SK-N-MC (cell line): ENCODE results near the gene CDH4.

Experiments
- DNase-seq: peaks from one replicate; pipeline ENCODE4 v3.0.0-alpha.2; 2011; ENCODE audit warnings: low read depth, low spot score
- H3K27ac ChIP-seq: fragments of 200-600 bp; sonication (generic); 2 replicates; pipeline ENCODE4 v1.5.1; 2016; ENCODE audit warnings: mixed run types
- H3K36me3 ChIP-seq: fragments of 200-600 bp; sonication (generic); 2 replicates; pipeline ENCODE4 v1.6.1; 2017; ENCODE audit warnings: antibody characterized with exemption, low read length, mixed read lengths; ENCODE audit not compliant: insufficient read depth
- H3K4me3 ChIP-seq: fragments of 200-600 bp; sonication (generic); 2 replicates; pipeline ENCODE4 v1.5.1; 2016
- H3K9ac ChIP-seq: fragments of 200-600 bp; sonication (generic); 2 replicates; pipeline ENCODE4 v1.8.0; 2017; ENCODE audit warnings: mixed run types, mixed read lengths; ENCODE audit not compliant: insufficient read length
- H3K9me3 ChIP-seq: fragments of 200-600 bp; sonication (generic); 2 replicates; pipeline ENCODE4 v1.6.1; 2017; ENCODE audit warnings: low read depth, mild to moderate bottlenecking, antibody characterized with exemption, low read length, moderate library complexity, mixed read lengths
- EZH2 ChIP-seq: fragments of 200-600 bp; sonication (generic); IDR thresholded peaks from one replicate; pipeline ENCODE4 v1.6.1; 2017; ENCODE audit warnings: antibody characterized with exemption
- FOXP2 ChIP-seq: optimal IDR thresholded peaks from 2 replicates; pipeline ENCODE3; 2011; ENCODE audit warnings: mild to moderate bottlenecking, moderate library complexity; ENCODE audit not compliant: insufficient read depth; ENCODE audit errors: extremely low read length, control extremely low read depth
- POLR2AphosphoS5 ChIP-seq: IDR thresholded peaks from 2 replicates; pipeline ENCODE4 v1.6.1; 2012; ENCODE audit warnings: mild to moderate bottlenecking, low read depth, low read length, borderline replicate concordance

Gene CDH4

GRCh38 chr20:61536671-61537070, 284.6 kb downstream of the CDH4 start:
- TF ChIP-seq FOXP2 (no peak), POLR2AphosphoS5 (no peak), EZH2 (no peak)
- Histone ChIP-seq H3K36me3 (no peaks in the 10 kb centered on the region), H3K9ac (no peak overlapping the region), H3K9me3 (no peaks in the 10 kb centered on the region), H3K27ac (no peak overlapping the region), H3K4me3 (no peak overlapping the region)
- no peak for DNase-seq

DNA sequence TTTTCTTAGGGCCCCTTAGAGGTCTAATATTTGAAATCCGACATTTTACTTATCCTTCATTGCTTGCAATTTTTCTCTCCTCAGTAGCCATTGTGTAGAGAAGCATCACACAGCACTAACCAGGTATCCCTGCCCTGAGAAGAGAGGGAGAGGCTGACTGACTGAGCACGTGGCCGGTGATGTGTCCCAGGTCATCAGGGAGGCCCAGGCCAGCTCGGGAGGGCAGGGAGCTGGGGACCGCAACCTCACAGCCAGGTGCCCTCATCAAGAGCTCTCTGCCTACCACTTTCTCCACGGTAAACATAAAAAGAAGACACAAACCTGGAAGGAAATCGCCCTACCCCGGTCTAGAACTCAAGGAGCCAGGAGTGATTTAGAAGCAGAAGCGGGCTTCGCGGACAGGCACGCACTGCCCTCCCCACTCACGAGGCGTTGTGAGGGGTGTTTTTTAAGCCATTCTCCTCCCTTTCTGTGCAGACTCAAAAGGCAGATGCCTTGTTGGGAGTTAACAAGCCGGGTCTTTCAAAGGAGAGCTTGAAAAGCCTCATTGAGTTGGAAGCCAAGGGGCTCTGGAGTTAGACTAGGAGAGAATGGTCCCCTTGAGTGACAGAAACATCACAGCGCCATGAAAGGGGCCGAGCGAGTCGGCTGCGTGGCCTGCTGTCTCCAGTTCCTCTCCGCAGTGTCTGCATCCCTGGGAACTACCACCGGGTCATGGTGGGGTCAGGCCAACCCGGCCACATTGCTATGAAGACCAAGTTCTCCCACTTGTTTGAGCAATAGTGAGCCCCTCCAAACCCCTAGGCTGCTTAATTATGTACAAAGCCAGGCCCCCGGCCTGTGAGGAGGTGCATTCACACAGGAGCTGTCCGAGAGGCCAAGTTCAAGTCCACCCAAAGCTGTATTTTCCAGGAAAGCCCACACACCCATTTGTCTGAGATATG, 285.4 kb downstream of the CDH4 start:
- no peak for DNase-seq
- H3K36me3 ChIP-seq: no peaks in the 10 kb centered on the region
- TF ChIP-seq EZH2 (no peak), FOXP2 (no peak), POLR2AphosphoS5 (no peak)

DNA sequence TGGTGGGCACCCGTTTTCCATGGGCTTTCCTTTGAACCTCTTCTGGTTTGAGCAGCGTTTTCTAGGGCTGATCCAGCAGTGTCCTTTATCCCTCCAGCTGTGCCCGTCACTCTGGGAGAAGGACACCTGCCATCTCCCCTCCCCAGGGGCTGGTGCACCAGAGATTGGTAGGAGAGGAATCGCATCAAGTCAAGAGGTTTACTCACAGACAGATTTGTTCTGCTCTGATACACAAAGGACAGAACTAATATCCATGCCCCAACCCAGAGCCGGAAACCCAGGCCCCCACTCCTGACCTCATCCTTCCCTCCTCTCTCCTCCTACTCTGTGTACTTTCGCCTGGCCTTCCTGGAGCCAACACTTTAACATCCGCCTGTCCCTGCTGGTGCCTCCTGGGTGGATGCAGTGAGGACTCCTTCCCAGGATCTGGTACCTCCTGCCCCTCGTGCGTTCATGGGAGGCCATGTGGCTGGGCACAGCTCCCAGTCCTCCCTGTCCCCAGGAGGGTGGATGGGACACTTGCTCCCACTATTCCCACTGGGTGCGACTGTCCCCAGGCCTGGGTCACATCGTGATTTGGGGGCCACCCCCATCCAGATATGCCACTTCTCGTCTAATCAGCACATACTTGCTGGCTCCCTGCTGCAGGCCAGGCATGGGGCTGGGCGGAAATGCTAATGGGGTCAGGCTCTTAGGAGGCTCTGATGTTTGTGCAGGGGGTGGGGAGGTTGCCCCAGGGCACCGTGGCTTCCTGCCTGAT, 286.3 kb downstream of the CDH4 start:
- TF ChIP-seq POLR2AphosphoS5: no peak
- no peak for TF ChIP-seq FOXP2
- no peak for TF ChIP-seq EZH2

More for the DNA sequence above, 285.4 kb downstream of the CDH4 start:
- H3K9me3 ChIP-seq: no peaks in the 10 kb centered on the region
- no peak overlapping the region for H3K4me3 ChIP-seq
- no peak overlapping the region for H3K27ac ChIP-seq
- no peak overlapping the region for H3K9ac ChIP-seq

DNA sequence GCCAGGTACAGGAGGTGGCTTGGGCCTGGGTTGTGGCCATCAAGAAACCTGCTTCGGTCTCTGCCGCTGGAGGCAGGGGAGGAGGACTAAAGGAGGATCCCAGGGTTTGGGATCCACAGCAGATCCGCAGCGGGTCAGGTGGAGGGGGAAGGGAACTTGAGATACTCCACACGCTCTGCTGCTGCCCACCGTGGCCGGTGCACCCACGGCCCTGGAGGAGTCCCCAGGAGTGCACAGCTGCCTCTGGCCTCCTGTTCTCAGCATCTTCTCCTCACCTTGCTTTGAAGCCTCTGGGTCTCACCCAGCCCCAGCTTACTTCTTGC, 286.8 kb downstream of the CDH4 start:
- no peak for DNase-seq
- H3K9ac ChIP-seq: no peak overlapping the region
- H3K27ac ChIP-seq: no peak overlapping the region
- no peak for TF ChIP-seq FOXP2
- TF ChIP-seq POLR2AphosphoS5: no peak
- no peak for TF ChIP-seq EZH2
- no peaks in the 10 kb centered on the region for H3K36me3 ChIP-seq
- no peak overlapping the region for H3K4me3 ChIP-seq
- no peaks in the 10 kb centered on the region for H3K9me3 ChIP-seq

More for the DNA sequence above, 286.3 kb downstream of the CDH4 start:
- Histone ChIP-seq H3K36me3 (no peaks in the 10 kb centered on the region), H3K9me3 (no peaks in the 10 kb centered on the region), H3K27ac (no peak overlapping the region), H3K9ac (no peak overlapping the region), H3K4me3 (no peak overlapping the region)
- DNase-seq: no peak

GRCh38 chr20:61539706-61540360, 287.8 kb downstream of the CDH4 start:
- H3K27ac ChIP-seq: no peak overlapping the region
- TF ChIP-seq EZH2 (no peak), FOXP2 (no peak), POLR2AphosphoS5 (no peak)
- DNase-seq: no peak
- H3K9ac ChIP-seq: no peak overlapping the region
- H3K9me3 ChIP-seq: no peaks in the 10 kb centered on the region
- no peak overlapping the region for H3K4me3 ChIP-seq
- H3K36me3 ChIP-seq: no peaks in the 10 kb centered on the region

GRCh38 chr20:61541537-61541936, 289.5 kb downstream of the CDH4 start:
- Histone ChIP-seq H3K36me3 (no peaks in the 10 kb centered on the region), H3K4me3 (no peak overlapping the region), H3K27ac (no peak overlapping the region), H3K9me3 (no peaks in the 10 kb centered on the region), H3K9ac (no peak overlapping the region)
- TF ChIP-seq FOXP2: no peak
- no peak for TF ChIP-seq EZH2
- TF ChIP-seq POLR2AphosphoS5: no peak
- DNase-seq: no peak

- H3K27ac ChIP-seq: no peak overlapping the region
- TF ChIP-seq POLR2AphosphoS5 (no peak), EZH2 (no peak), FOXP2 (no peak)
- no peaks in the 10 kb centered on the region for H3K36me3 ChIP-seq
- DNase-seq: no peak
- no peak overlapping the region for H3K4me3 ChIP-seq
- no peak overlapping the region for H3K9ac ChIP-seq
- no peaks in the 10 kb centered on the region for H3K9me3 ChIP-seq
These were observed 291.0 kb downstream of the CDH4 start for GRCh38 chr20:61543086-61543485.

GRCh38 chr20:61543931-61544745, 292.1 kb downstream of the CDH4 start:
- H3K36me3 ChIP-seq: no peaks in the 10 kb centered on the region

More at GRCh38 chr20:61543931-61544745, 292.1 kb downstream of the CDH4 start:
- TF ChIP-seq FOXP2 (no peak), POLR2AphosphoS5 (no peak), EZH2 (no peak)
- no peaks in the 10 kb centered on the region for H3K9me3 ChIP-seq
- H3K4me3 ChIP-seq: no peak overlapping the region
- no peak overlapping the region for H3K27ac ChIP-seq
- H3K9ac ChIP-seq: no peak overlapping the region
- no peak for DNase-seq
